ENCODE results near the gene CRTC1.
A peak's percentile ranks its signal among the peaks of the same experiment; 100 is the strongest.
"Not testable (repeated sequence)": the region's sequence is repeated elsewhere in the genome, so short reads cannot be mapped to it uniquely, and the experiment has no call there.

CRTC1 gene

GRCh38 chr19:18802354-18802753 is 118.9 kb downstream of the CRTC1 start:
- no peak for DNase-seq (ENCODE audit: low read depth, low spot score)

- DNase-seq (ENCODE audit: low read depth, low spot score) = no peak
These were observed 120.2 kb downstream of the CRTC1 start for GRCh38 chr19:18803550-18804138.

- no peak for DNase-seq (ENCODE audit: low read depth, low spot score)
These were observed 120.7 kb downstream of the CRTC1 start for GRCh38 chr19:18804139-18804601.

GRCh38 chr19:18804643-18805042 is 121.2 kb downstream of the CRTC1 start:
- DNase-seq (ENCODE audit: low read depth, low spot score) = no peak

GRCh38 chr19:18807861-18808331 is 124.4 kb downstream of the CRTC1 start:
- DNase-seq (ENCODE audit: low read depth, low spot score) = no peak

- no peak for DNase-seq (ENCODE audit: low read depth, low spot score)
These were observed 125.8 kb downstream of the CRTC1 start for GRCh38 chr19:18809149-18809868.

GRCh38 chr19:18811638-18812037 is 128.2 kb downstream of the CRTC1 start:
- DNase-seq (ENCODE audit: low read depth, low spot score) = not testable (repeated sequence)

GRCh38 chr19:18814063-18814462 is 130.6 kb downstream of the CRTC1 start:
- no peak for DNase-seq (ENCODE audit: low read depth, low spot score)

- no peak for DNase-seq (ENCODE audit: low read depth, low spot score)
These were observed 132.2 kb downstream of the CRTC1 start for GRCh38 chr19:18815673-18816072.

GRCh38 chr19:18816645-18817044 is 133.2 kb downstream of the CRTC1 start:
- DNase-seq (ENCODE audit: low read depth, low spot score) = not testable (repeated sequence)

- DNase-seq (ENCODE audit: low read depth, low spot score) = no peak
These were observed 134.1 kb downstream of the CRTC1 start for GRCh38 chr19:18817574-18817973.

GRCh38 chr19:18828786-18829185 is 145.3 kb downstream of the CRTC1 start:
- DNase-seq (ENCODE audit: low read depth, low spot score) = no peak

- no peak for DNase-seq (ENCODE audit: low read depth, low spot score)
These were observed 147.0 kb downstream of the CRTC1 start for GRCh38 chr19:18830488-18830887.

GRCh38 chr19:18831524-18832305 is 148.2 kb downstream of the CRTC1 start, which contains the start of gene UPF1:
UPF1 (plus strand) TSS chr19:18831959; CDS start chr19:18832210, 251 bp downstream.
- peak; percentile 17 for DNase-seq (ENCODE audit: low read depth, low spot score)

Measured in brain pericyte (primary cell).